Femur (tissue), 1 donor: ENCODE results near the gene PFN3.

Source experiments
- DNase-seq: peaks from one replicate; pipeline ENCODE4 v3.0.0-alpha.2; 2017

Gene PFN3

GRCh38 chr5:177437623-177438022, 37.2 kb upstream of the PFN3 start:
- no peak for DNase-seq

GRCh38 chr5:177435847-177436536, 35.5 kb upstream of the PFN3 start:
- no peak for DNase-seq

DNA sequence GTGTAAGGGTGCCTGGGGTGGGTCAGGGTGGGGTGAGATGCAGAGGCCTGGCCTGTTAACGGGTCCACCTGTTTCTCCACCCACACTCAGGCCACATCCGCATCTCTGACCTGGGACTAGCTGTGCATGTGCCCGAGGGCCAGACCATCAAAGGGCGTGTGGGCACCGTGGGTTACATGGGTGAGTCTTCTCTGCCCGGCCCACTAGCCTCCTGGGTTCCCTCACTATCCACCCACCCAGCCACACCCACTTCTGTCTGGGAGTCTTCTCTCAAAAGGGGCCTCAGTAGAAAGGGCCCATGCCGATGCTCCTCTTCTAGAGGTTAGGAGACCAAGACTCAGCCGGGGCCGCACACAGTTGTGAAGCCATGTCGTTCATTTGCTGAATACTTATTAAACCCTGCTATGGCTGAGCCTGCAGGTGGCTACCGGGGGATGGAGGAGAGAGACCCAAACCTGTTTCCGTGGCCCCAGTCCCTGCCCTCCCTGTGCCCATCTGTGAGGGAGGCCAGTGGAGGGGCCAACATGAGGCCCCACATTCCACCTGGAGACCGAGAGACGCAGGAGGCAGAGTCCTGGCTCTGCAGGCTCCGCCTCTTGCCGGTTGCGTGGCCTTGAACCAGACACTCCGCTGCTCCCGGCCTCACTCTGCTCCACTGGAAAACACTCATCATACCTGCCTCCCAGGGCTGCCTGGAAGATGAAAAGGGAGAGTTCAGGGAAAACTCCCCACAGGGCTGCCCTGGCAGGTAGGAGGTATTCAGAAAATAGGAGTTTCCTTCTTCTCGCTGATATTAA, 34.7 kb upstream of the PFN3 start:
- DNase-seq, result no peak

DNA sequence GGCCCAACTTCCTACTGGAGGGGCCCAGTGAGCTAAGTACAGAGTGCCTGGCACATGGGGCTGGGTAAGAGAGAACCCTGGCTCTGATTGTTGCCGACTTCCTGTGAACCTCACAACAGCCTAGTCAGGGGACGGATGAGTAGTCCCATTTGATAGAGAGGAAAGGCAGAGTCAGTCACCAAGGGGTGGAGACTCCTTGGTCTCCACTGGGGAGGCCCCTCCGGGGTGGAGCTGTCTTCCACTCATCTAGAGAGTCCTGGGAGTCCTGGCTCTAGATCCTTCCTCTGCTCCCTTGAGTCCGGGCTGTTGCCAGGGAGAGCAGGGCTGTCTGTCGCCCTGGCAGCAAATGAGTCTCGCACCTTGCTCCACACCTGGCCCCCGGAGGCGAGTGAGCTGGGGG, 34.0 kb upstream of the PFN3 start:
- no peak for DNase-seq

DNA sequence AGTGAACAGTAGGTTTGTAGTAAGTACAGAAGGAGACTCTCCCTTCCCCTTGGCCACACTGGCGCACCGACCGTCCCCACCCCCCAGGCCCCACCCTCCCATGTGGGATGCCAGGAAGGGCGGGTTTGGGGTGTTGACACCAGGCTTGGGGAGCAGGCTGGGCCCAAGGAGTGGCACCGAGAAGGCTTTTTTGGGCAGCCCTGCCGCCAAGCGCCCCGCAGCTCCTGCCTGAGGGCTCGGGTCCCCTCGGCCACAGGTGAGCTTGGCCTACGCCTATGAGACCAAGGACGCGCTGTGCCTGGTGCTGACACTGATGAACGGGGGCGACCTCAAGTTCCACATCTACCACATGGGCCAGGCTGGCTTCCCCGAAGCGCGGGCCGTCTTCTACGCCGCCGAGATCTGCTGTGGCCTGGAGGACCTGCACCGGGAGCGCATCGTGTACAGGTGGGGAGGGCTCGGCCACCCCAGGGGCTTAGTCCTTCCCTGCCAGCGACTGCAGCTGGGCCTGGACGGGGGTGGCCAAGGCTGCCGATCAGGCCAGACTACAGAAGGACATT, 33.3 kb upstream of the PFN3 start:
- no peak for DNase-seq

DNA sequence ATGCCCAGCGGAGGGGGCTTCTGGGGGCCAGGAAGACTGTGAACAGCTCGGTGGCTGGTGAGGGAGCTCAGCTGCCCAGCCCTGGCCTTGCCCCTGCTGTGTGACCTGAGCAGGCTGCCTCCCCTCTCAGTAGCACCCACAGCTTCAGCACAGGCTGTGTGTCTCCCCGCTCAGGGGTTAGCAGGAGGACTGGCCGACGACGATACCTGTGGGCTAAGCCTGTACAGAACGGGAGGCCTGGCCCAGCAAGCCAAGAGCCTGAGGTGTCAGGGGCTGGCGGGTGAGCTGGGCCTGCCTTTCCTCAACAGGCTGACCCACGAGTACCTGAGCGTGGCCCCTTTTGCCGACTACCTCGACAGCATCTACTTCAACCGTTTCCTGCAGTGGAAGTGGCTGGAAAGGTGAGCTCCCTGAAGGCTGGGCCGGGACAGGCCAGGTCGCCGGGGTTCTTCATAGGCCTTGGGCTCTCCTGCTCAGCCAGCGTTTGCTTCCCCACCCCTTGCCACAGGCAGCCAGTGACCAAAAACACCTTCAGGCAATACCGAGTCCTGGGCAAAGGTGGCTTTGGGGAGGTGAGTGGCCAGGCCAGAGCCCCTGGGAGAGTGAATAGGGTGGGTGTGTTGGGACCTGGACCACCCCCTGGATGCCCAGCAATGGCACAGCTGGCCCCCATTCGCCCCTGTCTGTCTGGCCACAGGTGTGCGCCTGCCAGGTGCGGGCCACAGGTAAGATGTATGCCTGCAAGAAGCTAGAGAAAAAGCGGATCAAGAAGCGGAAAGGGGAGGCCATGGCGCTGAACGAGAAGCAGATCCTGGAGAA, 32.6 kb upstream of the PFN3 start:
- no peak for DNase-seq

DNA sequence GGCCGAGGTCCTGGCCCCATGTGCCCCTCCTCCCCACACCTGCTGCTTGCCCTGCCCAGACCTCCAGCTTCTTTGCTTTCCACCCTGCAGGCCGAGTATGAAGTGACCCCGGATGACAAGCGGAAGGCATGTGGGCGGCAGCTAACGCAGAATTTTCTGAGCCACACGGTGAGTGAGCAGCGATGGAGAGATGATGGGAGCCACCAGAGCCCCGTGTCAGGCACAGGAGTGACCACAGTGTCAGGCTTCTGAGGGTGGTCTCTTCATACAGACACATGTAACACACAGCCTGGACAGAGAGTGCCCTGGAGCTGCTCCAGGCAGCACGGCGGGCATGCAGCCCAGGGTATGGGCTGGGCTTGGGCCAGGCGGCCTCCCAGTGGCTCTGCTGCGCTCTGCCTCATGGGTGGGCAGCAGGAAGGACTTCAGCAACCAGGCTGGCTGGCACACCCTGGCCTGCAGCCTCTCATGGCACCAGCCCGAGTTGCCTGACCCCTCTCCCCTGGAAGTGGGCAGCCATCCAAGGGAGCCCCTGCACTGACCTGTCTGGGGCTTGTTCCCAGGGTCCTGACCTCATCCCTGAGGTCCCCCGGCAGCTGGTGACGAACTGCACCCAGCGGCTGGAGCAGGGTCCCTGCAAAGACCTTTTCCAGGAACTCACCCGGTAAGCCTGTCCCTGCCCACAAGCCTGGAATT, 31.8 kb upstream of the PFN3 start:
- no peak for DNase-seq

GRCh38 chr5:177431317-177432142, 31.1 kb upstream of the PFN3 start:
- DNase-seq, result no peak

- no peak for DNase-seq
Observed at GRCh38 chr5:177430972-177431316, 30.5 kb upstream of the PFN3 start.

DNA sequence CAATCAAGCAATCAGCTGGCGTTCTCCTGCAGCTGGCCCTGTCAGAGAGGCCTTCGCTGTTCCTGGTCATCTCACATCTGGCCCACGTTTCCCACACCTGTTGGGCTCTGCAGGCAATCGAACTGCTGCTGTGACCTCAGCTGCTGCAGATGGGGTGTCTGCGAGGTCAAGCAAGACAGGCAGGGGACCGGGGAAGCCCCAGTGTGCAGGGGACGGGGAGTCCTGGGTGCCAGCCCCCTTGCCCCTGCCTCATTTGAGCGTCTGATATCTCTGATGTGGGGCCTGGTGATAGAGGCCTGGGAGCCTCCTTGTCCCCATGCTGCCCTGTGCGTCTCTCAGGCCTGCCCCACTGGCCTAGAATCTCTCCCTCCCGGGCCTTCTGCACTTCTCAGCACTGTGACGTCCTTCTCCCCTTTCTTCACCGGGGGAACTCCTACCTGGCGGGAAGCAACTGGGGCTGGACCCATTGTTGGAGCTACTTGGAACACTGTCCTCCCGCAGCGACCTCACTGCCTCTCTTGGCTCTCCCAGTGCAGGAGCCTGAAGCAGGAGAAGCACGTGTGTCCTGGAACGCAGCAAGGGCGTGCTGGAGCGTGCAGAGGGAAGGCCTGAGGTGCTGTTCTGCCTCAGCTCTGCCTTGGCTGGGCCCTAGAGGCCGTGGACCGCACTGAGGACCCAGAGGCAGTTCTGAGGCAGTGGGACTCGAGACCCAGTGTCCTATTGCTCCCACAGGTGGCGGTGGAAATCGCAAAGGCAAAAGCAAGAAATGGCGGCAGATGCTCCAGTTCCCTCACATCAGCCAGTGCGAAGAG, 29.9 kb upstream of the PFN3 start:
- DNase-seq, result no peak

DNA sequence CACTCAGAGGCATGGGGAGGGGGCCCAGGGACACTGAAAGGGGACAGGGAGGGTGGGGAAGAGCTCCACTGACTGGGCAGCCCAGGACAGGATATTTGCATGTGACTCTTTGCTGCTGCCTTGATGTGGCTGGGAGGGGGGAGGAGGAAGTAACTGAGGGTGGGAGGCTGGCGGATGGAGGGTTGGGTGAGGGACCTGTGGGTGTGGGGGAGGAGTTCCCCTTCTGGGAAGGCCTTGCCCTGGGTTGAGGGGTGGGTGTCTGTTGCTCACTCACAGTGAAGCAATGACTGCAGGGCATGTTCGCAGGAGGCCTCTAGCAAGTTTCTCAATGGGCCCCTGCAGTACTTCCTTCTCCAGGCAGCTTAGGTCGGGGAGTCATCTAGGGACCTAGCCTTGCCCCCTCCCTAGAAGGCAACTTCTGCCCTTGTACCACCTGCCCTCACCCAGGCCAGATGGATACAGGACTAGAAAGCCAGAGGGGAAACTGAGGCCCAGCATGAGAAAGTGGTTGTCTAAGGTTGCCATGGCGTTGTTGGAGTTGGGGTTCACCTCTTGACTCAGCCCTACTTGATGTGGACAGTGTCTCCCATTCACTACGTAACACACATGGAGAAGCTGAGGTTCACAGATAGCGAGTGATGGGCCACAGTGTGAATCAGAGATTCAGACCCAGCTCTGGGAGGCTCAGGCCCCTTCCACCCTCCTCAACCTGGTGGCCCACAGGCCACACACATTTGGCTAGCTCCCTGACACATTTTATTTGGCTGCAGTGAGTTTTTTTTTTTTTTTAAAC, 29.0 kb upstream of the PFN3 start:
- DNase-seq, result peak; percentile 76

GRCh38 chr5:177428574-177429217, 28.2 kb upstream of the PFN3 start:
- no peak for DNase-seq

GRCh38 chr5:177427919-177428573, 27.6 kb upstream of the PFN3 start:
- DNase-seq, result no peak

DNA sequence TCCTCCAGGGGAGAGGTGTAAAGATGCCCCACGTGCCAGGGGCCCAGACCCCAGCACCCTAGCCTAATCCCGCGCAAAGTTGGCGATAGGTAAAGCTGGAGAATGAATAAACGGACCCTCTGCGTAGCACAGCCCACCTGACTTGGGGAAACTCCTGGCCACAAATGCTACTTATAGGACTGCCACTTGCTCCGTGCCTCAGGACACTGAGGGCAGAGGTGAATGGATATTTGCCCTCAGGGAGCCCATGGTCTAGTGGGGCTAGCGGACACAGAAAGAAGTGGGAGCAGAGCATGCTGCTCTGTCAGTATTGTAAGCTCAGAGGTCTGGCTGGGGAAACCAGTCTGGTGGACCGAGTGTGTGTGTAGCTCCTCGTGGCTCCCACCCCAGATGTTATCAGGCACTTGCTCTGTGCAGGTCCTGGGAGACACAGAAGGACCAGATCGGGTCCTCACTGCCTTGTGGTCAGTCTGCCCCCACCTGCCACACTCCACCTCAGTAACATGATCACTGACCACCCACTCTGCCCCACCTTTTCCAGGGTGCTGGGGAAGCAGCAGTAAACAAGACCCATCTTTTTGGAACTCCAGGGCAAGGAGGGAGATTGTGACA, 26.9 kb upstream of the PFN3 start:
- no peak for DNase-seq

DNA sequence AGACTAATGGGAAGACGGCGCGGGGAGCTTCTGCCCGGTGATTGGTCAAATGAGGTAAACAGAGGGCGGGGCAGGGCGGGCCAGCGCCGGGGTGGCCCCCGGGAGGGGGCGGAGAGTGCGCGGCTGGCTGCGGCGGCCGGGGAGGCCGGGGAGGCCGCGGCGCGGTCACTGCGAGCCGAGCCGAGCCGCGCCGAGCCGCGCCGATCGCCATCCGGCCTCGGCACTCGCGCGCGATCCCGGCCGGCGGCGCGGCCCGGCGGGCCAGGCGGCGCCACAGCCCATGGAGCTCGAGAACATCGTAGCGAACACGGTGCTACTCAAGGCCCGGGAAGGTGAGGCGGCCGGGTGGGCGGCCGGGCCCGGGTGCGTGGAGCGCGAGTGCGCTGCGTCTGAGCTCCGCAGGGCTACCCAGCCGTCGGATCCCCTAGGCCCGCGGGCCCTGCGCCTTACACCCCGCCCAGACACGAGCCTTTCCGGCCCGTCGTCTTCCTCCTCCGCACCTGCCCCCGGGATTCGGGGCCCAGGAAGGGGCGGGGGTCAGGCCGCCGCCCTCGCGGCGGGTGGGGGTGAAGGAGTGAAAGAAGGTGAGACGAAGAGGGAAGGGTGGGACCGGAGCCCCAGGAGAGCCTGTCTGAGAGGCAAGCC, 26.2 kb upstream of the PFN3 start, which contains the start of gene GRK6:
GRK6 (plus strand) TSS at position 111 of the 645 bp plus-strand sequence; CDS start at position 281, 170 bp downstream.
- peak; percentile 63 for DNase-seq

- DNase-seq, result peak; percentile 100
Observed at GRCh38 chr5:177425801-177426565, 25.5 kb upstream of the PFN3 start.

GRCh38 chr5:177425196-177425800, 24.8 kb upstream of the PFN3 start:
- DNase-seq, result no peak
